GM12872 (cell line): ENCODE results near the gene PRKN.

Source experiments
- TF ChIP-seq, protein P1 (sequence below): IDR thresholded peaks from 3 replicates; pipeline ENCODE4 v1.5.1; 2011; ENCODE audit warnings: low read depth, mild to moderate bottlenecking, low read length, moderate library complexity; ENCODE audit not compliant: insufficient read depth

Gene PRKN

DNA sequence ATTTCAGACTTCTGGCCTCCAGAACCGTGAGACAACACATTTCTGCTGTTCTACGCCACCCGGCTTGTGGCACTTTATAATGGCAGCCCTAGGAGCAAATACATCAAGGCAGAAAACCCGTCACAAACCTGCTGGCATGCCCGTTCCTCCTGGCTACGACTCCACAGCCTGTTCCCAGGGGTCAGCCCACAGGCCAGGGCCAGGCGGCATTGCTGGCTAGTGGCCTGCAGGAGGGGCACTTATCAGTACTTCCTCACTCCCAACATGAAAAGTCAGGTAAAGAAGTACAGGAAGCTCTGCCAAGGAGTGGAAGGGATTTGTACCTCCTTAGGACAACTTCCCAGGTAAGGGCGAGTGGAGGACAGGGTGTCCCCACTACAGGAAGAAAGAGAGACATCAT lies 1230.6 kb downstream of the PRKN start:
- TF ChIP-seq, protein P1, sequence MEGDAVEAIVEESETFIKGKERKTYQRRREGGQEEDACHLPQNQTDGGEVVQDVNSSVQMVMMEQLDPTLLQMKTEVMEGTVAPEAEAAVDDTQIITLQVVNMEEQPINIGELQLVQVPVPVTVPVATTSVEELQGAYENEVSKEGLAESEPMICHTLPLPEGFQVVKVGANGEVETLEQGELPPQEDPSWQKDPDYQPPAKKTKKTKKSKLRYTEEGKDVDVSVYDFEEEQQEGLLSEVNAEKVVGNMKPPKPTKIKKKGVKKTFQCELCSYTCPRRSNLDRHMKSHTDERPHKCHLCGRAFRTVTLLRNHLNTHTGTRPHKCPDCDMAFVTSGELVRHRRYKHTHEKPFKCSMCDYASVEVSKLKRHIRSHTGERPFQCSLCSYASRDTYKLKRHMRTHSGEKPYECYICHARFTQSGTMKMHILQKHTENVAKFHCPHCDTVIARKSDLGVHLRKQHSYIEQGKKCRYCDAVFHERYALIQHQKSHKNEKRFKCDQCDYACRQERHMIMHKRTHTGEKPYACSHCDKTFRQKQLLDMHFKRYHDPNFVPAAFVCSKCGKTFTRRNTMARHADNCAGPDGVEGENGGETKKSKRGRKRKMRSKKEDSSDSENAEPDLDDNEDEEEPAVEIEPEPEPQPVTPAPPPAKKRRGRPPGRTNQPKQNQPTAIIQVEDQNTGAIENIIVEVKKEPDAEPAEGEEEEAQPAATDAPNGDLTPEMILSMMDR: no peak

DNA sequence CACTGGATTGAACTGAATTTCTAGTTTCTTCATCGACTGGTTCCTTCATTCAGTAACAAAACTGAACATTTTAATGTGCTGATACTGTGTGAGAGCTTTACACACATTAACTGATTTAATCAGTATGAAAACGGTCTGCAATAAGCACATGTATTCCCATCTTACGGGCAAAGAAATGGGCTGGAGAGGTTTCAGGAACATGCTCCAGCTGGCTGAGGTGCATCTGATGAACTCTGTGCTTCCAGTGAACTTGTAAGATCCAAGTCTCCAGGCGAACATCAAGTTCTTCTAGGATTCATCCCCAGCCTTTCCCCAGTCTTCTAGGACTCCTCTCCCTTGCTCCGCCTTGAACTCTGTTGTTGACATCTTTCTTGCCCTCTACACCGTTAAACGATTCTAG lies 1233.0 kb downstream of the PRKN start:
- TF ChIP-seq, protein P1: no peak

DNA sequence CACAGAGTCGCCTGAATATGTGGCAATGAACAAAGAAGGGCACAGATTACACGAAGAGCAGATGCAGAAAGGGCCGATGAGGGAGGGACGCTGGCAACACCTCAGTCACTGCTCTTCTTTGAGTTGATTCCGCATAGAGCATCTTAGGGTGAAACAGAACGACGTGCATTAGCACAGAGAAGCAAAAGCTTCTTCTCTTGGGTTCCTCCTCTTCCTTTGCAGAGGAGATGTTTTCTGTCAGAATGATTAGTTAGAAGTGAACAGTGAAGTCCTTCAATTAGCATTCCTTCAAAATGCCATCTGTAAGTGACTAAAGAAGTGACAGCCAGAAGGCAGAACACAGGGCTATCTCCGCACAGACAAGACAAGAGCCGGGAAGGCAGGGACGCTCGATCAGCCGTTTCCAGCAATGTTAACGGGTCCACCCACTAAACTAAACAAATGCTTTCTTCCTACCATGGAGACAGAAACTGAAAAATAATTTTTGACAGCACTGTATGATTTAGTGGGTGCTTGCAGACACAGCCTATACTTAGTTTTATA lies 1233.9 kb downstream of the PRKN start:
- TF ChIP-seq, protein P1: no peak

DNA sequence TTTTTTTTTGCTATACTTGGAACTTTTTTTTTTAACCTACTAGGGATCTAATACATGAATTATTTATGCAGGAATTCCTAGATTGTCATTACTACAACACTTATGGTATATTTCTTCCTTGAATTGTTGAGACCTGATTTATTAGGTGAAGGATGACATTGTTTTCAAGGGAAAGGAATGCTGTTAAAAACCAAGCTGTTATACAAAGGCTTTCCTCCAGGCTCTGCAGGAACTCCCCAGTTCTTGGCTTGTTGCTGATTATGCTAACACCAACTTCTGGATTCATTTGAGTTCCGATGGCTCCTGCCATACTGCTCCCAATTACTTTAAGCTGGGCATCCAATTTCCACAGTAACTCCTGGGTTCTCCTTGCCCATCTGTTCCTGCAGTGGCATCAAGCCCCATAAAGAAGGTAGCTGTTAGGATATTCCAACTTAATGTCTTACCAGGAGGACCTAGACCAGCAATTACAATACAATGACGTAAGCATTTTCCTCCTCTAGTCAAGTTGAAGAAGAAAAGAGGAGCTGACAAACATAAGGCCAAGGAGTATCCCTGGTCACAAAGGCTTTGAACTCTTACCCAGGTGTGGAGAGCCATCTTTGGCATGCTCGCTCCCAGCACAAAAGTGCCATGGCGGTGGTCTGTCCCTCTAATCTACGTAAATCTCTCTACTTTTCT lies 1237.8 kb downstream of the PRKN start:
- TF ChIP-seq, protein P1: no peak

DNA sequence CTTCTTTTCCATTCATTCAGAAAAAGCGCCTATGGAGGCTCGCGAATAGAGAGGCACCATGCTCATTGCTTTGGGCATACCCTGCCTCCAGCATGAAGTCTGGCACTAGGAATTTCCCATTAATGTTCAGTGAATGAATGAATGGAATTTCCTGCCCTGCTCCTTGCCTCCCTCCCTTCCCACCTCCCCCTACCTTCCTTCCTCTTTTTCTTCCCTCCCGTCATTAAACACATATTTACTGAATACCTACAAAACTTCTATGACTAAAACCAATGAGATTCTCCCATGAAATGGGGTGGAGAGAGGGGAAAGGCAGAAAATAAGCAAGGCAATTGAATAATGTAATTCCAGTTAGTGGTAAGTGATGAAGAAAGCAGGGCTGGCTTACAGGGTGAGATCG lies 1239.9 kb downstream of the PRKN start:
- TF ChIP-seq, protein P1: no peak

DNA sequence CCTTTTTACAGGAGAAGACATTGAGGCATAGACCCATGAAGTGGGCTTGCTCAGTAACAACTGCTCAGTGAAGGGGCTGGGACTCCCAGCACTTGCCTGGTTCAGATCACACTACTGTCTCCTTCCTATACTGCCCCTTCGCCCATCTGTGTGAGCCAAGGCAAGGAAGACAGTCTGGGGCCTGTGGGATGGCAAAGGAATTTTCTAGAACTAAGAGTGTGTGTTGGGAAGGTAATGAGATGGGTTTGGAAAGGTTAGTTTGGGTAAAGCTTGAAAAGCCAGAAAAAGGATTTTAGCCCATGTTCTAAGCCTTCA lies 1240.4 kb downstream of the PRKN start:
- TF ChIP-seq, protein P1: no peak

DNA sequence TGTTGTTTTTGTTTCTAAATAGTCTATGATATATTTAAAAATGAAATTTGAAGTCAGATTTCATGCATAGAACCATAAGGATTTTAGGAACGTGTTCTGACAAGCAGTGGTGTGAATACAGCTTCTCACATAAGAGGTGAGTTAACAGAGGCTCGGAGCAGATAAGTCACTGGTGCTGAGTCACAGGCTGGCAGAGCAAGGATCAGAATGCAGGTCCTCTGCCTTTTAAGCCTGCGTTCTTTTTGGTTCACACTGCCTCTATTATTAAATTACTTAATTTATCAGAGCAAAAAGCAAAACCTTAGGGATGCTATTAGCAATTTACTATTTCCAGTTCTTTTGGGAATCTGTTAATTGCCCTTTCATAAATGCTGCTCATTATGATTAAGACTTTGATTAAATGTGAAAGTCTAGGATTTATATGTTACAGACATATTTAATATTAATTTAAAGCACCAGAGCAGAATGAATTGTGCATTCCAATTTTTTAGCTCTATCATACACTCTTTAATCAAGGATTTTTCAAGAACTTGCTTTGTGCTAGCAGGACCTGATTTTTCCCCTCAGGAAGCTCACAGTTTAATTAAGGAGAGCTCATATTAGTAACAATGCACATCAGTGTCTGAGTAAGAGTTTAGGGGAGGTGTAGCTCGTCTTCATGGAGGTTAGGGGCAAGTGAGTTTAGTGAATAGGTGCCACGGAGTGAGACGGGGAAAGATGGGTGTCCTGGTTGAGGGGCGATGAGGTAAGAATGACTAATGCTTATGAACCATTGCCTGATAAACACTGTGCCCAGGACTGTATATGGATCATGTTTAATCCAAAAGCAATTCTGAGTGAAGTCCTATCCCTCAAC lies 1241.0 kb downstream of the PRKN start:
- TF ChIP-seq, protein P1: no peak
